GM20431 (cell line): ENCODE measurements around the gene RHBDD2.
"Not testable (repeated sequence)": the region's sequence is repeated elsewhere in the genome, so short reads cannot be mapped to it uniquely, and the experiment has no call there.

Source experiments
- in situ Hi-C: fragments of 300-500 bp; cut with MseI, MboI; formaldehyde crosslinking; loops from one replicate; pipeline ENCODE4 v1.15.0; 2020; ENCODE audit warnings: low sequenced_read_pairs; ENCODE audit not compliant: unreplicated experiment

The RHBDD2 gene

GRCh38 chr7:75864251-75864650 is 14.6 kb upstream of the RHBDD2 start:
- in situ Hi-C loops, result loop anchor here (10.0 kb wide), 1 partner anchor 151 kb away; no protein-coding TSS in a partner anchor

- in situ Hi-C loops, result loop anchor here (10.0 kb wide), 1 partner anchor 149 kb away; no protein-coding TSS in a partner anchor
Observed at GRCh38 chr7:75866114-75866488, 12.7 kb upstream of the RHBDD2 start.

- in situ Hi-C loops, result loop anchor here (10.0 kb wide), 1 partner anchor 148 kb away; no protein-coding TSS in a partner anchor
Observed at GRCh38 chr7:75866489-75867389, 12.1 kb upstream of the RHBDD2 start.

- in situ Hi-C loops, result loop anchor here (10.0 kb wide), 1 partner anchor 147 kb away; no protein-coding TSS in a partner anchor
Observed at GRCh38 chr7:75867390-75867717, 11.5 kb upstream of the RHBDD2 start.

- in situ Hi-C loops, result loop anchor here (10.0 kb wide), 1 partner anchor 147 kb away; no protein-coding TSS in a partner anchor
Observed at GRCh38 chr7:75868153-75868552, 10.7 kb upstream of the RHBDD2 start.

- in situ Hi-C loops, result loop anchor here (10.0 kb wide), 1 partner anchor 145 kb away; no protein-coding TSS in a partner anchor
Observed at GRCh38 chr7:75869776-75870379, 9.0 kb upstream of the RHBDD2 start.

- in situ Hi-C loops, result no loop called here
Observed at GRCh38 chr7:75870557-75871161, 8.2 kb upstream of the RHBDD2 start.

- in situ Hi-C loops, result no loop called here
Observed at GRCh38 chr7:75872073-75872782, 6.6 kb upstream of the RHBDD2 start.

GRCh38 chr7:75874180-75874579 is 4.7 kb upstream of the RHBDD2 start:
- in situ Hi-C loops, result not testable (repeated sequence)

- in situ Hi-C loops, result no loop called here
Observed at GRCh38 chr7:75875113-75876080, 3.4 kb upstream of the RHBDD2 start.

- in situ Hi-C loops, result no loop called here
Observed at GRCh38 chr7:75876126-75876881, 2.5 kb upstream of the RHBDD2 start.

- in situ Hi-C loops, result no loop called here
Observed at GRCh38 chr7:75878312-75878768, 494 bp upstream of the RHBDD2 start.

GRCh38 chr7:75879771-75880184 is 944 bp downstream of the RHBDD2 start:
- in situ Hi-C loops, result no loop called here

- in situ Hi-C loops, result no loop called here
Observed at GRCh38 chr7:75880242-75880641, 1.4 kb downstream of the RHBDD2 start.

- in situ Hi-C loops, result no loop called here
Observed at GRCh38 chr7:75881436-75882095, 2.7 kb downstream of the RHBDD2 start.

GRCh38 chr7:75883265-75883824 is 4.5 kb downstream of the RHBDD2 start:
- in situ Hi-C loops, result not testable (repeated sequence)

- in situ Hi-C loops, result no loop called here
Observed at GRCh38 chr7:75884476-75884875, 5.6 kb downstream of the RHBDD2 start.
